ENCODE measurements around the gene MED15. TPM values are rescaled to one million over a fixed set of nuclear protein-coding genes. Genes with fewer than 3 reads are reported as not detected.
"Not testable (repeated sequence)": the region's sequence is repeated elsewhere in the genome, so short reads cannot be mapped to it uniquely, and the experiment has no call there.

MED15 gene
- total RNA-seq, 1 experiment from 2014 or later: 94.7 TPM

DNA sequence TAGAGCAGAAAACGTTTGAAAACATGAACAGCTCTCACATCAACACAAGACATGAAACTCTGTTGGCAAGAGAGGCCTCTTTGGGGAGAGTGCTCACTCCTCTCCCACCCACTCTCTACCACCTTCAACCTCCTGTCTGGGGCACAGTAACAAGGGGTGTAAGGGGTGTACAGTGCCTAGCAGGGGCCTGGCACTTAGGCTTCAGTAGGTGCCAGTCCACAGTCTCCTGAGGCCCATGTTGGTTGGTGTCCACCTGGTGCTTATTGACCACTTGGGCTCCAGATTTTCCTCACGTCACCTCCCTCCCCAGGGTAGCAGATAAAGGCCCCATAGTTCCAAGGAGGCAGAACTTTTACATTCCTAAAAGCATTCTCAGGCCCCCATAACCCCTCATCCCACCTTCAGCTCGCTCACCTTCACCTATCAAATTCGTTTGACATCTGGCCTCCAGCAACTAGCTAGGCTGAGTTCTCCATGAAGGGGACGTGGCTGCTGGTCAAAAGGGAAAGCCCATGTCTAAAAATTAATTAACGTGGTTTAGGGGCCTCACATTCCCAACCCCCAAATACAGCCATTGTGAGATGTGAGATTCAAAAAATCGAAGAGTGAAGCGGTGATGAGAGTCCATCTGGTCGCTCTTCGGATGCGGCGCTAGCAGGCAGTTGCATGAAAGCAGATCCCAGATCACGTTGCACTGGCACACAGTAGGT, 712 bp upstream of the MED15 start:
- intact Hi-C loops (cut with micrococcal nuclease; ENCODE audit: unreplicated experiment): no loop called here
- Mint-ChIP-seq H3K27me3 (ENCODE audit: insufficient read depth, unreplicated experiment) (no peaks in the 10 kb centered on the region), H3K4me3 (ENCODE audit: unreplicated experiment) (peak overlapping the region; percentile 89), H3K36me3 (ENCODE audit: insufficient read depth, unreplicated experiment) (peaks cover 7% of the 10 kb centered on the region), H3K4me1 (ENCODE audit: low read depth, unreplicated experiment) (peaks cover 24% of the 10 kb centered on the region), H3K27ac (ENCODE audit: unreplicated experiment) (peak overlapping the region; percentile 89), H3K9me3 (ENCODE audit: unreplicated experiment) (no peaks in the 10 kb centered on the region)
- no peak for DNase-seq
- no peaks in the 10 kb centered on the region for H3K36me3 ChIP-seq (ENCODE audit: control insufficient read depth, insufficient read depth, low read length)
- ChIA-PET CTCF (interaction anchor here (1.0 to 1.1 kb wide), 2 partner anchors 61 to 88 kb away, joined by 3 to 6 read pairs; no protein-coding TSS in a partner anchor), POLR2A (interaction anchor here (0.8 kb wide), 1 partner anchor 11 kb away, joined by 6 read pairs; the partner anchor contains the start of gene KLHL22)
- no peak for TF ChIP-seq CTCF (IDR thresholded peaks at IDR 0.05; ENCODE audit: insufficient read depth in 1 of 2, low read depth in 1 of 2, low read length in 1 of 2, severe bottlenecking in 1 of 2, unreplicated experiment in 1 of 2)
- H3K4me1 ChIP-seq: peaks cover 29% of the 10 kb centered on the region
- no peaks in the 10 kb centered on the region for H3K9me3 ChIP-seq
- H3K27me3 ChIP-seq (replicated peaks; ENCODE audit: control insufficient read depth, insufficient read depth, low read length): no peaks in the 10 kb centered on the region
- no TSS peak for BruUV-seq (replicated peaks)
- peak overlapping the region; percentile 82 for H3K4me3 ChIP-seq (ENCODE audit: low read depth, low read length)

- CTCF ChIA-PET: interaction anchor here (0.6 to 1.0 kb wide), 2 partner anchors 11 to 60 kb away, joined by 3 to 4 read pairs; no protein-coding TSS in a partner anchor
Observed at GRCh38 chr22:20508067-20508755, 801 bp downstream of the MED15 start.

DNA sequence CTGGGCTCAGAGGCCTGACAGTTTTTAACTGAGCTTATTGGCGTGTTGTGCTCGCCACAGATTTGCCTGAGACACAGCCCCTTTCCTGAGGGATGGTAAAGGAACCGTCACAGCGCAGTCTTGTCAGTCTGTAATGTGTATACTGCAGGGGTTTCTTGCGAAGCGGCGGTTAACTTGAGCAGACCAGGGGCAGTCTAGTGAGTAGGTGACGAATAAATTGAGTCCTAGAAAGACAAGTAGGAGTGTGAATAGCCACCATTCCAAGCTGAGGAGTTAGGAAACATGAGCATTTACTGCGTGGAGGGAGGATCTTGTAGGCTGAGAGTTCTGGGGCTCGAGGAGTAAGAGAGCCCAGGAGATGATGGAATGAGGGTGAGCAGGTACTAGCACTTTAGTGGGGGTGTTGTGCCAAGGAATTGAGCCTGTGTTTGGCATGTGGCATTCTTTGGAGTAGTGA, 1.4 kb downstream of the MED15 start:
- TSS peak; percentile 99 for BruUV-seq (replicated peaks)
- CTCF ChIA-PET: interaction anchor here (0.6 to 0.7 kb wide), 2 partner anchors 12 to 98 kb away, joined by 3 to 4 read pairs; no protein-coding TSS in a partner anchor
- Histone ChIP-seq H3K4me3 (ENCODE audit: low read depth, low read length) (peak overlapping the region; percentile 82), H3K36me3 (ENCODE audit: control insufficient read depth, insufficient read depth, low read length) (no peaks in the 10 kb centered on the region), H3K9me3 (no peaks in the 10 kb centered on the region), H3K27me3 (replicated peaks; ENCODE audit: control insufficient read depth, insufficient read depth, low read length) (no peaks in the 10 kb centered on the region), H3K4me1 (peaks cover 22% of the 10 kb centered on the region)
- Mint-ChIP-seq H3K4me3 (ENCODE audit: unreplicated experiment) (peak overlapping the region; percentile 89), H3K27ac (ENCODE audit: unreplicated experiment) (peak overlapping the region; percentile 89), H3K27me3 (ENCODE audit: insufficient read depth, unreplicated experiment) (no peaks in the 10 kb centered on the region), H3K36me3 (ENCODE audit: insufficient read depth, unreplicated experiment) (peaks cover 12% of the 10 kb centered on the region), H3K4me1 (ENCODE audit: low read depth, unreplicated experiment) (peaks cover 33% of the 10 kb centered on the region), H3K9me3 (ENCODE audit: unreplicated experiment) (no peaks in the 10 kb centered on the region)
- POLR2A ChIA-PET: interaction anchor here (1.0 kb wide), 1 partner anchor 351 kb away, joined by 3 read pairs; no protein-coding TSS in a partner anchor
- no peak for DNase-seq
- intact Hi-C loops (cut with micrococcal nuclease; ENCODE audit: unreplicated experiment): no loop called here
- no peak for TF ChIP-seq CTCF (IDR thresholded peaks at IDR 0.05; ENCODE audit: insufficient read depth in 1 of 2, low read depth in 1 of 2, low read length in 1 of 2, severe bottlenecking in 1 of 2, unreplicated experiment in 1 of 2)

More at GRCh38 chr22:20508067-20508755, 801 bp downstream of the MED15 start:
- BruUV-seq (replicated peaks); H3K36me3 Mint-ChIP-seq (ENCODE audit: insufficient read depth, unreplicated experiment); H3K9me3 Mint-ChIP-seq (ENCODE audit: unreplicated experiment); H3K27me3 ChIP-seq (replicated peaks; ENCODE audit: control insufficient read depth, insufficient read depth, low read length); H3K36me3 ChIP-seq (ENCODE audit: control insufficient read depth, insufficient read depth, low read length); H3K9me3 ChIP-seq; intact Hi-C loops (cut with micrococcal nuclease; ENCODE audit: unreplicated experiment); H3K27me3 Mint-ChIP-seq (ENCODE audit: insufficient read depth, unreplicated experiment): not testable (repeated sequence)
- peak overlapping the region; percentile 82 for H3K4me3 ChIP-seq (ENCODE audit: low read depth, low read length)
- DNase-seq: peak; percentile 43 to 46
- Mint-ChIP-seq H3K4me3 (ENCODE audit: unreplicated experiment) (peak overlapping the region; percentile 89), H3K4me1 (ENCODE audit: low read depth, unreplicated experiment) (peaks cover 33% of the 10 kb centered on the region), H3K27ac (ENCODE audit: unreplicated experiment) (peak overlapping the region; percentile 89)
- H3K4me1 ChIP-seq: peaks cover 22% of the 10 kb centered on the region
- POLR2A ChIA-PET: interaction anchor here (0.6 to 1.0 kb wide), 2 partner anchors 19 to 91 kb away, joined by 5 to 7 read pairs; no protein-coding TSS in a partner anchor

All from Caco-2 (cell line).